ENCODE results near the gene MME. TPM values are rescaled to one million over a fixed set of nuclear protein-coding genes. Genes with fewer than 3 reads are reported as not detected.
A peak's percentile ranks its signal among the peaks of the same experiment; 100 is the strongest.
"Not testable (repeated sequence)": the region's sequence is repeated elsewhere in the genome, so short reads cannot be mapped to it uniquely, and the experiment has no call there.

MME gene
- total RNA-seq, 2 donors from 2014 or later = 56.3 to 103 TPM

DNA sequence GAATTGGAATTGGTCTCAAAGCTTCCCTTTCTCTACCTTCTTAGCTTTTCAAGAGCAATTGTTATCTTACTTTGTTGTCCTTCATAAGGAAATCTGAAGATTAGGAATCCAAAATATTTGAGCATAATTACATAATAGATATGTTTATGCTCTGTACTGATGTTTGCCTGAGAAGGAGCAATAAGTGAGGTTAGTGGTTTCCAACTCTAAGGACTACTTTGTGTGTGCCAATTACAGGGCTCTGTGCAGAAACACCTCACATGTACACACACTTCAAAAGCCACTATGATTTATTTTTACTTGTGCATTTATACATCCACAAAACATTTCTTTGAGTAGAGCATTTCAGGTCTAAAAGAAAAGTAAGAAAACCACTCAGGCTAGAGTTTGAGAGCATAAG is 49.9 kb downstream of the MME start:
- Histone ChIP-seq H3K4me3 (no peak overlapping the region), H3K27me3 (replicated peaks; ENCODE audit: insufficient read depth) (no peaks in the 10 kb centered on the region), H3K27ac (peak overlapping the region in 1 of 2 donors; percentile 5), H3K9me3 (no peaks in the 10 kb centered on the region), H3K4me1 (replicated peaks) (no peaks in the 10 kb centered on the region), H3K36me3 (no peaks in the 10 kb centered on the region)
- no peak for DNase-seq (ENCODE audit: low spot score)
- intact Hi-C loops (cut with DNase I) = no loop called here
- TF ChIP-seq POLR2A (IDR thresholded peaks at IDR 0.05) = no peak
- TF ChIP-seq, protein P1, sequence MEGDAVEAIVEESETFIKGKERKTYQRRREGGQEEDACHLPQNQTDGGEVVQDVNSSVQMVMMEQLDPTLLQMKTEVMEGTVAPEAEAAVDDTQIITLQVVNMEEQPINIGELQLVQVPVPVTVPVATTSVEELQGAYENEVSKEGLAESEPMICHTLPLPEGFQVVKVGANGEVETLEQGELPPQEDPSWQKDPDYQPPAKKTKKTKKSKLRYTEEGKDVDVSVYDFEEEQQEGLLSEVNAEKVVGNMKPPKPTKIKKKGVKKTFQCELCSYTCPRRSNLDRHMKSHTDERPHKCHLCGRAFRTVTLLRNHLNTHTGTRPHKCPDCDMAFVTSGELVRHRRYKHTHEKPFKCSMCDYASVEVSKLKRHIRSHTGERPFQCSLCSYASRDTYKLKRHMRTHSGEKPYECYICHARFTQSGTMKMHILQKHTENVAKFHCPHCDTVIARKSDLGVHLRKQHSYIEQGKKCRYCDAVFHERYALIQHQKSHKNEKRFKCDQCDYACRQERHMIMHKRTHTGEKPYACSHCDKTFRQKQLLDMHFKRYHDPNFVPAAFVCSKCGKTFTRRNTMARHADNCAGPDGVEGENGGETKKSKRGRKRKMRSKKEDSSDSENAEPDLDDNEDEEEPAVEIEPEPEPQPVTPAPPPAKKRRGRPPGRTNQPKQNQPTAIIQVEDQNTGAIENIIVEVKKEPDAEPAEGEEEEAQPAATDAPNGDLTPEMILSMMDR (IDR thresholded peaks at IDR 0.05) = no peak
- TF ChIP-seq POLR2AphosphoS5 (IDR thresholded peaks at IDR 0.05) = no peak

DNA sequence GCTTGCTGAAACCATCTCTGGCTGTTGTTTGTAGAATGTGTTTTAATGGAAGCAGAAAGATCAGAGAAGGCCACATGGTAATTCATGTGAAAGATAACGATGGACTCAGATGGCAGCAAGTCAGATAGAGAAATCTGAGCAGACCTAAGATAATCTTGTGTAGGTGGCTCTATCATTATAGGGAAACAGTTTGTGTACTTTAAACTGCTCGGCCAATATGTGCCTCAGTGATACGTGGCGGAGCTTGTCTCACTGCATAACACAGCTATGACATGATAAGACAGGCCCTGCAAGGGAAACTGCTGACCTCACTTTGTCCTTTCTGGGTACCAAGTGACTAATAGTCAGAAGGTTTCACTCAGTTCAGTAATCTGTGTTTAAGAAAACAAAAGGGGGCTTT is 51.0 kb downstream of the MME start:
- Histone ChIP-seq H3K27ac (peak overlapping the region in 1 of 2 donors; percentile 34), H3K4me1 (replicated peaks) (no peaks in the 10 kb centered on the region), H3K27me3 (replicated peaks; ENCODE audit: insufficient read depth) (no peaks in the 10 kb centered on the region), H3K36me3 (no peaks in the 10 kb centered on the region), H3K4me3 (no peak overlapping the region), H3K9me3 (no peaks in the 10 kb centered on the region)
- intact Hi-C loops (cut with DNase I) = no loop called here
- TF ChIP-seq, protein P1 (IDR thresholded peaks at IDR 0.05) = no peak
- no peak for TF ChIP-seq POLR2A (IDR thresholded peaks at IDR 0.05)
- TF ChIP-seq POLR2AphosphoS5 (IDR thresholded peaks at IDR 0.05) = peak; percentile 63
- 48% methylated on average over 4 of the region's 4 CpGs for WGBS
- peak; percentile 47 for DNase-seq (ENCODE audit: low spot score)

DNA sequence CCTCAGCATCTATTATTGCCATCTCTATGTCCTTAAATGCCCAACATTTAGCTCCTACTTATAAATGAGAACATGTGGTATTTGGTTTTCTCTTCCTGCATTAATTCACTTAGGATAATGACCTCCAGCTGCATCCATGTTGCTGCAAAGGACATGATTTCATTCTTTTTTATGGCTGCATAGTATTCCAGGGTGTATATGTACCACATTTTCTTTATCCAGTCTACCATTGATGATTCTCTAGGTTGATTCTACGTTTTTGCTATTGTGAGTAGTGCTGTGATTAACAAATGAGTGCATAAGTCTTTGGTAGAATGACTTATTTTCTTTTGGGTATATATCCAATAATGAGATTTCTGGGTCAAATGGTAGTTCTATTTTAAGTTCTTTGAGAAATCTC is 54.2 kb downstream of the MME start:
- intact Hi-C loops (cut with DNase I); H3K36me3 ChIP-seq; H3K4me3 ChIP-seq; H3K9me3 ChIP-seq; H3K27ac ChIP-seq; DNase-seq (ENCODE audit: low spot score); H3K4me1 ChIP-seq (replicated peaks); H3K27me3 ChIP-seq (replicated peaks; ENCODE audit: insufficient read depth): not testable (repeated sequence)
- 86% methylated on average over 1 of the region's 1 CpG for WGBS

GRCh38 chr3:155135003-155135402 is 54.9 kb downstream of the MME start:
- intact Hi-C loops (cut with DNase I) = no loop called here
- Histone ChIP-seq H3K4me3 (no peak overlapping the region), H3K27ac (no peak overlapping the region), H3K4me1 (replicated peaks) (no peaks in the 10 kb centered on the region), H3K36me3 (no peaks in the 10 kb centered on the region), H3K27me3 (replicated peaks; ENCODE audit: insufficient read depth) (no peaks in the 10 kb centered on the region), H3K9me3 (no peaks in the 10 kb centered on the region)
- DNase-seq (ENCODE audit: low spot score) = no peak
- no peak for TF ChIP-seq POLR2A (IDR thresholded peaks at IDR 0.05)
- no peak for TF ChIP-seq POLR2AphosphoS5 (IDR thresholded peaks at IDR 0.05)

- Histone ChIP-seq H3K36me3 (no peaks in the 10 kb centered on the region), H3K4me1 (replicated peaks) (no peaks in the 10 kb centered on the region), H3K4me3 (no peak overlapping the region), H3K9me3 (no peaks in the 10 kb centered on the region), H3K27ac (no peak overlapping the region), H3K27me3 (replicated peaks; ENCODE audit: insufficient read depth) (no peaks in the 10 kb centered on the region)
- intact Hi-C loops (cut with DNase I) = no loop called here
- DNase-seq (ENCODE audit: low spot score) = no peak
- WGBS = 64% methylated on average over 4 of the region's 4 CpGs
- TF ChIP-seq POLR2AphosphoS5 (IDR thresholded peaks at IDR 0.05) (no peak), POLR2A (IDR thresholded peaks at IDR 0.05) (no peak)
These were observed 58.6 kb downstream of the MME start for GRCh38 chr3:155138677-155139076.

DNA sequence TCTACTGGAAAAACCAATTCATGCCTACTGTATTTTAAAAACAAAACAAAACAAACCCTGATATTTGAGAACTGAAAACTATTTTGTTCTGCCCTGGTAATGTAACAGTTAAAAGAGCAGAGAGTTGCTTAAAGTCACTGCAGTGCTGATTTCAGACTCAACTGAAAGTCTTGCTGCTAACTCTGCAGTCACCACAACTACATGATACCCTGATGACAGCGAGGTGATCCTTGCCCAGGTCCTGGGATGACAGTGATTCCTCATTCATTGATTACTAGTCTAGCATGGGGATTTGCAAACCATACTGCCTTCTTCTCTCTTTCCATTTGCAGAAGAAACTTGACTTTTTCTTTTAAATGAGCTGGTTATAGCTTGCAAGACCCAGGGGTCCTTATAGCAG is 67.5 kb downstream of the MME start:
- 87% methylated on average over 1 of the region's 1 CpG for WGBS
- H3K4me1 ChIP-seq (replicated peaks) = peaks cover 3% of the 10 kb centered on the region
- no peaks in the 10 kb centered on the region for H3K36me3 ChIP-seq
- no peak for DNase-seq (ENCODE audit: low spot score)
- intact Hi-C loops (cut with DNase I) = no loop called here
- no peak overlapping the region for H3K27ac ChIP-seq
- TF ChIP-seq POLR2AphosphoS5 (IDR thresholded peaks at IDR 0.05) (no peak), POLR2A (IDR thresholded peaks at IDR 0.05) (no peak)
- TF ChIP-seq, protein P1 (IDR thresholded peaks at IDR 0.05) = no peak
- H3K9me3 ChIP-seq = no peaks in the 10 kb centered on the region
- H3K4me3 ChIP-seq = no peak overlapping the region
- no peaks in the 10 kb centered on the region for H3K27me3 ChIP-seq (replicated peaks; ENCODE audit: insufficient read depth)

Measured in prostate gland (tissue), 2 donors.